IMR-90 (cell line): ENCODE data around the gene MYO1F. TPM values are rescaled to one million over a fixed set of nuclear protein-coding genes. Genes with fewer than 3 reads are reported as not detected.

ENCODE experiments used
- ATAC-seq: fragments of 200-7000 bp; cut with Tn5 transposase; 2 replicates; pipeline ENCODE4 v1.9.1; 2020; ENCODE audit warnings: low read depth, mild to moderate bottlenecking, moderate library complexity
- BruUV-seq: library from RNA; stranded (reverse); fragments of 400-500 nt; replicated peaks from 2 replicates; lab custom pipeline; 2021; lab: Mats Ljungman, UMichigan
- CTCF ChIA-PET: fragments of 300-600 bp; formaldehyde crosslinking; extraction: SDS; loops from one replicate; lab custom pipeline; 2021; ENCODE audit warnings: antibody characterized with exemption; lab: Yijun Ruan, JAX
- POLR2A ChIA-PET: fragments of 300-600 bp; sonication (Branson Sonifier 250); formaldehyde crosslinking; loops from one replicate; lab custom pipeline; 2022; ENCODE audit warnings: antibody characterized with exemption; ENCODE audit not compliant: unreplicated experiment; lab: Charles Lee
- DNase-seq: peaks from one replicate; pipeline ENCODE4 v3.0.0; 2013
- H2AFZ ChIP-seq: replicated peaks from 2 replicates; pipeline ENCODE3; 2013; ENCODE audit warnings: low read length, mild to moderate bottlenecking; ENCODE audit not compliant: poor library complexity
- H2AK5ac ChIP-seq: 2 replicates; pipeline ENCODE4 v1.6.1; 2013; ENCODE audit warnings: low read depth, low read length, inconsistent platforms
- H2AK9ac ChIP-seq: replicated peaks from 2 replicates; pipeline ENCODE3; 2013; ENCODE audit warnings: mild to moderate bottlenecking, low read depth, low read length, moderate library complexity; ENCODE audit not compliant: poor library complexity
- H2BK120ac ChIP-seq: 2 replicates; pipeline ENCODE4 v1.6.1; 2013; ENCODE audit warnings: low read depth, low read length, inconsistent platforms
- H2BK15ac ChIP-seq: 3 replicates; pipeline ENCODE4 v1.6.1; 2013; ENCODE audit warnings: low read depth, low read length, inconsistent platforms
- H2BK20ac ChIP-seq: 2 replicates; pipeline ENCODE4 v1.6.1; 2013; ENCODE audit warnings: low read depth, mild to moderate bottlenecking, inconsistent platforms, low read length, moderate library complexity
- H2BK5ac ChIP-seq: 2 replicates; pipeline ENCODE4 v1.6.1; 2013; ENCODE audit warnings: mild to moderate bottlenecking, low read depth, low read length, inconsistent platforms; ENCODE audit not compliant: poor library complexity, severe bottlenecking
- H3K14ac ChIP-seq: replicated peaks from 2 replicates; pipeline ENCODE4 v1.6.1; 2013; ENCODE audit warnings: low read depth, low read length, inconsistent platforms
- H3K18ac ChIP-seq: 2 replicates; pipeline ENCODE4 v1.6.1; 2013; ENCODE audit warnings: low read depth, low read length, control low read depth
- H3K23ac ChIP-seq: 2 replicates; pipeline ENCODE4 v1.6.1; 2013; ENCODE audit warnings: low read depth, low read length, inconsistent platforms
- H3K27ac ChIP-seq: 2 replicates; pipeline ENCODE4 v1.5.1; 2013; ENCODE audit warnings: mild to moderate bottlenecking, control low read depth, low read length; ENCODE audit not compliant: insufficient read depth
- H3K27me3 ChIP-seq: 2 replicates; pipeline ENCODE4 v1.6.1; 2013; ENCODE audit warnings: low read length; ENCODE audit not compliant: control insufficient read depth, insufficient read depth
- H3K36me3 ChIP-seq: 2 replicates; pipeline ENCODE4 v1.6.1; 2013; ENCODE audit warnings: low read length, mixed read lengths; ENCODE audit not compliant: control insufficient read depth, insufficient read depth
- H3K4ac ChIP-seq: 2 replicates; pipeline ENCODE4 v1.6.1; 2013; ENCODE audit warnings: low read depth, low read length, inconsistent platforms
- H3K4me1 ChIP-seq: 2 replicates; pipeline ENCODE4 v1.6.1; 2013; ENCODE audit warnings: low read length, mixed read lengths; ENCODE audit not compliant: control insufficient read depth, insufficient read depth
- H3K4me2 ChIP-seq: 2 replicates; pipeline ENCODE4 v1.6.1; 2013; ENCODE audit warnings: low read depth, mild to moderate bottlenecking, control low read depth, low read length, moderate library complexity
- H3K4me3 ChIP-seq: 2 replicates; pipeline ENCODE4 v1.5.1; 2013; ENCODE audit warnings: low read depth, mild to moderate bottlenecking, control low read depth, low read length, moderate library complexity; ENCODE audit not compliant: insufficient read depth
- H3K56ac ChIP-seq: 2 replicates; pipeline ENCODE4 v1.6.1; 2013; ENCODE audit warnings: low read length, inconsistent platforms; ENCODE audit not compliant: insufficient read depth; ENCODE audit errors: extremely low read depth
- H3K79me1 ChIP-seq, 2 experiments: 2 replicates each; pipeline ENCODE4 v1.6.1; 2013; ENCODE audit warnings: low read length in 2 of 2, inconsistent platforms in 1 of 2, low read depth in 1 of 2
- H3K9ac ChIP-seq: 2 replicates; pipeline ENCODE4 v1.6.1; 2013; ENCODE audit warnings: low read depth, low read length, control low read depth
- H3K9me1 ChIP-seq: 2 replicates; pipeline ENCODE4 v1.6.1; 2013; ENCODE audit warnings: low read length, inconsistent platforms; ENCODE audit not compliant: insufficient read depth
- H3K9me3 ChIP-seq: 2 replicates; pipeline ENCODE4 v1.6.1; 2013; ENCODE audit warnings: low read length; ENCODE audit not compliant: control insufficient read depth, insufficient read depth
- H4K20me1 ChIP-seq: 2 replicates; pipeline ENCODE4 v1.6.1; 2013; ENCODE audit warnings: low read length, inconsistent platforms; ENCODE audit not compliant: insufficient read depth
- H4K5ac ChIP-seq: 2 replicates; pipeline ENCODE4 v1.6.1; 2013; ENCODE audit warnings: mild to moderate bottlenecking, low read depth, low read length, control low read depth
- H4K8ac ChIP-seq, 2 experiments: 2 replicates each; pipeline ENCODE4 v1.6.1; 2013; ENCODE audit warnings: low read depth in 2 of 2, low read length in 2 of 2, control low read depth in 1 of 2, inconsistent platforms in 1 of 2
- H4K91ac ChIP-seq: 2 replicates; pipeline ENCODE4 v1.6.1; 2013; ENCODE audit warnings: low read depth, low read length, inconsistent platforms; ENCODE audit not compliant: insufficient read depth
- CTCF ChIP-seq: conservative IDR thresholded peaks from 2 replicates; pipeline ENCODE4 v1.5.1; 2012; ENCODE audit warnings: mild to moderate bottlenecking, low read depth, low read length, improper control_type of control experiment
- ELK1 ChIP-seq: fragments of 150-350 bp; IDR thresholded peaks from 2 replicates; pipeline ENCODE4 v1.6.1; 2016; ENCODE audit warnings: low read depth, mild to moderate bottlenecking, low read length, moderate library complexity, borderline replicate concordance
- FOS ChIP-seq: fragments of 150-350 bp; IDR thresholded peaks from 2 replicates; pipeline ENCODE4 v1.6.1; 2016; ENCODE audit warnings: low read depth, low read length
- MAZ ChIP-seq: IDR thresholded peaks from 2 replicates; pipeline ENCODE4 v1.6.1; 2012; ENCODE audit warnings: low read depth, mild to moderate bottlenecking, low read length, improper control_type of control experiment, moderate library complexity, borderline replicate concordance
- MXI1 ChIP-seq: IDR thresholded peaks from 2 replicates; pipeline ENCODE4 v1.6.1; 2012; ENCODE audit warnings: low read depth, mild to moderate bottlenecking, low read length, moderate library complexity, borderline replicate concordance
- NFE2L2 ChIP-seq: fragments of 150-350 bp; IDR thresholded peaks from 2 replicates; pipeline ENCODE4 v1.6.1; 2016; ENCODE audit warnings: low read depth, mild to moderate bottlenecking, low read length
- POLR2A ChIP-seq: IDR thresholded peaks from 2 replicates; pipeline ENCODE4 v1.6.1; 2012; ENCODE audit warnings: mild to moderate bottlenecking, low read depth, low read length
- RCOR1 ChIP-seq: IDR thresholded peaks from 2 replicates; pipeline ENCODE4 v1.6.1; 2012; ENCODE audit warnings: mild to moderate bottlenecking, low read length, improper control_type of control experiment; ENCODE audit not compliant: insufficient replicate concordance
- SMC3 ChIP-seq: fragments of 150-350 bp; IDR thresholded peaks from 2 replicates; pipeline ENCODE4 v1.6.1; 2016; ENCODE audit warnings: low read depth, mild to moderate bottlenecking, antibody characterized with exemption, low read length, moderate library complexity
- USF2 ChIP-seq: fragments of 150-350 bp; IDR thresholded peaks from 2 replicates; pipeline ENCODE4 v1.6.1; 2017; ENCODE audit warnings: mild to moderate bottlenecking, antibody characterized with exemption, low read length, low read depth
- whole genome bisulfite sequencing, 2 experiments: methylation state at CpG; one replicate each; pipeline versions ENCODE4 v1.1.5 to v1.1.7; 2013; ENCODE audit warnings: missing lambda C conversion rate in 2 of 2; ENCODE audit not compliant: insufficient read length in 1 of 2; ENCODE audit errors: extremely low coverage in 2 of 2; 5-methylcytosine and 5-hydroxymethylcytosine counted together
- dilution Hi-C: fragments of 300-500 bp; cut with HindIII; formaldehyde crosslinking; loops from one replicate; pipeline ENCODE4 v1.14.3; 2018; ENCODE audit warnings: low sequenced_read_pairs; ENCODE audit not compliant: unreplicated experiment
- in situ Hi-C: fragments of 300-500 bp; cut with MboI; formaldehyde crosslinking; loops from 3 replicates; pipeline ENCODE4 v1.14.3; 2019; ENCODE audit warnings: low sequenced_read_pairs, inconsistent platforms, mixed read lengths
- intact Hi-C: fragments of 100-400 bp; cut with micrococcal nuclease; formaldehyde crosslinking; loops from 2 replicates; pipeline ENCODE4 v1.10.0; 2022
- polyA plus RNA-seq, 3 experiments: library from polyadenylated mRNA; depleted of rRNA; stranded (reverse); fragments of >200 nt; gene quantifications; 2 replicates each; pipeline ENCODE4 v1.2.3, GENCODE V29; 2012; ENCODE audit warnings: low replicate concordance in 1 of 3
- total RNA-seq: library from RNA; depleted of rRNA; stranded (reverse); fragments of >200 nt; gene quantifications from 2 replicates; pipeline ENCODE4 v1.2.3, GENCODE V29; 2012

The MYO1F gene
- total and polyA plus RNA-seq, 2 of the 4 experiments (the other 2 are of a cell fraction) = 0.14 to 0.18 TPM

GRCh38 chr19:8484331-8484894, 92.8 kb downstream of the MYO1F start:
- no peak overlapping the region for H3K23ac ChIP-seq
- DNase-seq = no peak
- CTCF ChIA-PET = no interaction called here

More at GRCh38 chr19:8484331-8484894, 92.8 kb downstream of the MYO1F start:
- Histone ChIP-seq H3K9ac (no peak overlapping the region), H4K5ac (no peak overlapping the region), H3K9me3 (no peaks in the 10 kb centered on the region), H3K4me3 (no peak overlapping the region), H3K14ac (no peak overlapping the region), H2BK20ac (no peak overlapping the region), H3K18ac (no peak overlapping the region), H3K4me2 (no peak overlapping the region), H2BK5ac (no peak overlapping the region), H4K20me1 (peaks cover 72% of the 10 kb centered on the region), H2AK9ac (no peak overlapping the region), H3K27me3 (no peaks in the 10 kb centered on the region), H3K56ac (no peak overlapping the region), H3K79me1 (peaks cover 22 to 80% of the 10 kb centered on the region in 2 experiments), H3K4me1 (no peaks in the 10 kb centered on the region), H4K91ac (no peak overlapping the region), H3K9me1 (peaks cover 11% of the 10 kb centered on the region; the same call in 1 of the 2 replicates), H2BK120ac (no peak overlapping the region), H2AFZ (no peak overlapping the region), H3K36me3 (peaks cover 69% of the 10 kb centered on the region), H3K27ac (no peak overlapping the region), H4K8ac (no peak overlapping the region), H2AK5ac (no peak overlapping the region), H3K4ac (no peak overlapping the region), H2BK15ac (no peak overlapping the region)
- POLR2A ChIA-PET = no interaction called here
- dilution Hi-C loops (no loop called here), in situ Hi-C loops (no loop called here), intact Hi-C loops (no loop called here)
- WGBS, 2 experiments = 94% methylated on average over 9 of the region's 18 CpGs; no CpG with 5 or more reads in 1 of the 2 experiments
- no peak for ATAC-seq
- TF ChIP-seq NFE2L2 (no peak), FOS (no peak), CTCF (no peak), MAZ (no peak), USF2 (no peak), SMC3 (no peak), RCOR1 (no peak), MXI1 (no peak), ELK1 (no peak), POLR2A (no peak)
- no TSS peak for BruUV-seq
